CD1c-positive myeloid dendritic cell (primary cell): ENCODE data around the gene ST6GALNAC4.

Experiments
- DNase-seq: peaks from one replicate; pipeline ENCODE4 v3.0.0-alpha.2; 2016; ENCODE audit errors: extremely low spot score

Gene ST6GALNAC4

GRCh38 chr9:127946728-127947127 is 29.9 kb upstream of the ST6GALNAC4 start:
- DNase-seq: no peak

- DNase-seq: no peak
These were observed 29.1 kb upstream of the ST6GALNAC4 start for GRCh38 chr9:127945942-127946341.

GRCh38 chr9:127945338-127945737 is 28.5 kb upstream of the ST6GALNAC4 start:
- DNase-seq: no peak

GRCh38 chr9:127944586-127945218 is 27.9 kb upstream of the ST6GALNAC4 start:
- DNase-seq: no peak

GRCh38 chr9:127943731-127944144 is 26.9 kb upstream of the ST6GALNAC4 start:
- peak; percentile 94 for DNase-seq

- DNase-seq: no peak
These were observed 26.3 kb upstream of the ST6GALNAC4 start for GRCh38 chr9:127943011-127943662.

GRCh38 chr9:127942216-127943010 is 25.6 kb upstream of the ST6GALNAC4 start:
- DNase-seq: peak; percentile 60

GRCh38 chr9:127941961-127942215 is 25.0 kb upstream of the ST6GALNAC4 start:
- DNase-seq: no peak

GRCh38 chr9:127941062-127941960 is 24.5 kb upstream of the ST6GALNAC4 start:
- no peak for DNase-seq

- no peak for DNase-seq
These were observed 23.8 kb upstream of the ST6GALNAC4 start for GRCh38 chr9:127940593-127940992.

GRCh38 chr9:127938298-127938690 is 21.5 kb upstream of the ST6GALNAC4 start:
- DNase-seq: no peak

GRCh38 chr9:127937388-127938297 is 20.8 kb upstream of the ST6GALNAC4 start, which contains the start of gene DPM2:
DPM2 (minus strand) TSS chr9:127937854; CDS start chr9:127937820, 34 bp downstream.
- peak; percentile 89 for DNase-seq

GRCh38 chr9:127937056-127937387 is 20.2 kb upstream of the ST6GALNAC4 start:
- no peak for DNase-seq

GRCh38 chr9:127936347-127936852 is 19.6 kb upstream of the ST6GALNAC4 start:
- no peak for DNase-seq

GRCh38 chr9:127935765-127936221 is 19.0 kb upstream of the ST6GALNAC4 start:
- no peak for DNase-seq

- DNase-seq: no peak
These were observed 18.1 kb upstream of the ST6GALNAC4 start for GRCh38 chr9:127934986-127935385.

GRCh38 chr9:127934248-127934647 is 17.4 kb upstream of the ST6GALNAC4 start:
- no peak for DNase-seq

- no peak for DNase-seq
These were observed 14.4 kb upstream of the ST6GALNAC4 start for GRCh38 chr9:127931092-127931881.

GRCh38 chr9:127930231-127931091 is 13.6 kb upstream of the ST6GALNAC4 start, which contains the start of gene PIP5KL1:
PIP5KL1 (minus strand) TSS chr9:127930777; CDS start chr9:127930752, 25 bp downstream.
- peak; percentile 76 for DNase-seq
